Prostate gland (tissue), 2 donors: ENCODE results near the gene PAPPA.

ENCODE experiments used
- CTCF ChIP-seq, 4 experiments: fragments of 200-600 bp in 2 of 4; fragments of 450-650 bp in 2 of 4; sonication (generic) in 2 of 4; IDR thresholded peaks; 1 replicate in 3 of 4; 2 replicates in 1 of 4; pipeline ENCODE4 v1.5.1; 2016 to 2019; ENCODE audit warnings: antibody characterized with exemption in 4 of 4, mild to moderate bottlenecking in 2 of 4, moderate library complexity in 2 of 4
- POLR2A ChIP-seq: fragments of 450-650 bp; IDR thresholded peaks from one replicate; pipeline ENCODE4 v1.6.1; 2016; ENCODE audit warnings: antibody characterized with exemption, mild to moderate bottlenecking

GRCh38 chr9:116394070-116394469 is 240.5 kb downstream of the PAPPA start:
- TF ChIP-seq CTCF (IDR thresholded peaks at IDR 0.05) (no peak), POLR2A (no peak)
